Measurements from ENCODE around the gene CRELD2.
A peak's percentile ranks its signal among the peaks of the same experiment; 100 is the strongest.
"Not testable (repeated sequence)": the region's sequence is repeated elsewhere in the genome, so short reads cannot be mapped to it uniquely, and the experiment has no call there.

CRELD2 gene

DNA sequence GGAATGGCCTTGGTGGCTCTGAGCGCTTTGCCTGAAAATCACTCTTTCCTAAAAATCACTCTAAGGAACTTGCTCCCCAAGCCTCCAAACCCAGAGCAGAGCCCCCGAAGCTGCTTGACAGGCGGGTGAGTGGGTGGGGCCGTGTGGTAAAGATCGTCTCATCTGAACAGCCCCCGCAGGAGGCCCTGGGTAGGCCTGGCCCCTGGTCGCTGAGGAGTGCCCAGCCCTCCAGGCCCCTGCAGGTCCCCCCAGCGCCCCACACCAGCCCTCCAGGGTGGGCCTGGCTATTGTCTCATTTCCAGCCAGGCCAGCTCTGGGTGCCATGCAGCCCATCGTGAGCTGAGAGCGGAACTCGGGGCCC lies 25.0 kb downstream of the CRELD2 start:
- Histone ChIP-seq H4K20me1 (ENCODE audit: low read depth, low read length) (no peaks in the 10 kb centered on the region), H3K79me2 (ENCODE audit: insufficient read depth, low read length) (no peaks in the 10 kb centered on the region), H3F3A (ENCODE audit: insufficient read depth) (no peaks in the 10 kb centered on the region), H3K4me3 (ENCODE audit: insufficient read depth, low read length, poor library complexity, severe bottlenecking) (no peak overlapping the region), H3K27ac (ENCODE audit: low read depth, low read length) (no peak overlapping the region), H3K4me2 (ENCODE audit: low read depth, low read length, poor library complexity, severe bottlenecking) (no peak overlapping the region), H3K27me3 (ENCODE audit: low read length) (no peaks in the 10 kb centered on the region), H3K9ac (ENCODE audit: low read length) (no peak overlapping the region), H2AFZ (ENCODE audit: low read depth, low read length, severe bottlenecking) (no peak overlapping the region), H3K36me3 (ENCODE audit: low read length) (no peaks in the 10 kb centered on the region), H3K9me2 (replicated peaks; ENCODE audit: insufficient read depth, low read length) (no peaks in the 10 kb centered on the region), H3K9me3 (ENCODE audit: insufficient read depth, low read length) (no peaks in the 10 kb centered on the region)
- TF ChIP-seq, protein P1, sequence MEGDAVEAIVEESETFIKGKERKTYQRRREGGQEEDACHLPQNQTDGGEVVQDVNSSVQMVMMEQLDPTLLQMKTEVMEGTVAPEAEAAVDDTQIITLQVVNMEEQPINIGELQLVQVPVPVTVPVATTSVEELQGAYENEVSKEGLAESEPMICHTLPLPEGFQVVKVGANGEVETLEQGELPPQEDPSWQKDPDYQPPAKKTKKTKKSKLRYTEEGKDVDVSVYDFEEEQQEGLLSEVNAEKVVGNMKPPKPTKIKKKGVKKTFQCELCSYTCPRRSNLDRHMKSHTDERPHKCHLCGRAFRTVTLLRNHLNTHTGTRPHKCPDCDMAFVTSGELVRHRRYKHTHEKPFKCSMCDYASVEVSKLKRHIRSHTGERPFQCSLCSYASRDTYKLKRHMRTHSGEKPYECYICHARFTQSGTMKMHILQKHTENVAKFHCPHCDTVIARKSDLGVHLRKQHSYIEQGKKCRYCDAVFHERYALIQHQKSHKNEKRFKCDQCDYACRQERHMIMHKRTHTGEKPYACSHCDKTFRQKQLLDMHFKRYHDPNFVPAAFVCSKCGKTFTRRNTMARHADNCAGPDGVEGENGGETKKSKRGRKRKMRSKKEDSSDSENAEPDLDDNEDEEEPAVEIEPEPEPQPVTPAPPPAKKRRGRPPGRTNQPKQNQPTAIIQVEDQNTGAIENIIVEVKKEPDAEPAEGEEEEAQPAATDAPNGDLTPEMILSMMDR (IDR thresholded peaks at IDR 0.05; ENCODE audit: insufficient read depth, low read length, poor library complexity, severe bottlenecking): no peak
- TF ChIP-seq EZH2phosphoT487 (conservative IDR thresholded peaks at IDR 0.05; ENCODE audit: low read length): no peak

DNA sequence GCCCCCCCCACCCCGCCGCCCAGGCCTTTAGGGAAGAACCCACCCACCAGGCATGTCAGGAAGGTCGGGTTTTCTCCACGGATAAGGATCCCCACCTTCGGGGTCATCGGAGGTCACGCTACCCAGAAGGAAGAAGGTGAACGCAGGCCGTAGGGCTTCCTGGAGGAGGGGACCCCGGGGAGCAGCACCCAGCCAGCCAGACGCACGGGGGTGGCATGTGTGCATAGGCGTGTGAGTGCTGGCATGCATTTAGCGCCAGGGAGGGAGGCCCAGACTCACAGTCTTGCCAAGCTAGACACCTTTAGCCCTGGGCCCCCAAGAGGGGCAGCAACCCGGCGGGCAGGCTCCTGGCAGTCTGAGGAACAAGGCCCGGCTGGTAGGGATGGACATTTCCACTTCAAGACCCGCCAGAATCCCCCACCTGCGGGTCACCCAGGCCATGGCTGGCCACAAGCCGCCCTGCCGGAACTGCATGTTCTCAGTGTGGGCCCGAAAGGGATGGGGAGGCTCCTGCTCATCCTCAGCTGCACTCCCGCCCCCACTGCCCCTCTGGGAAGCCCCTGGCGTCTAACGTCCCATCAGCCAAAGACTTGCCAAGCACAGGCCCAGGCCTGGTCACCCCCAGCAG lies 25.5 kb downstream of the CRELD2 start:
- H3K79me2 ChIP-seq (ENCODE audit: insufficient read depth, low read length): no peaks in the 10 kb centered on the region
- H3K4me3 ChIP-seq (ENCODE audit: insufficient read depth, low read length, poor library complexity, severe bottlenecking): no peak overlapping the region
- no peak overlapping the region for H3K9ac ChIP-seq (ENCODE audit: low read length)
- no peaks in the 10 kb centered on the region for H3F3A ChIP-seq (ENCODE audit: insufficient read depth)
- H3K27me3 ChIP-seq (ENCODE audit: low read length): no peaks in the 10 kb centered on the region
- no peaks in the 10 kb centered on the region for H3K9me3 ChIP-seq (ENCODE audit: insufficient read depth, low read length)
- H3K9me2 ChIP-seq (replicated peaks; ENCODE audit: insufficient read depth, low read length): no peaks in the 10 kb centered on the region
- H2AFZ ChIP-seq (ENCODE audit: low read depth, low read length, severe bottlenecking): no peak overlapping the region
- H4K20me1 ChIP-seq (ENCODE audit: low read depth, low read length): no peaks in the 10 kb centered on the region
- no peak overlapping the region for H3K27ac ChIP-seq (ENCODE audit: low read depth, low read length)
- no peaks in the 10 kb centered on the region for H3K36me3 ChIP-seq (ENCODE audit: low read length)
- TF ChIP-seq, protein P1 (IDR thresholded peaks at IDR 0.05; ENCODE audit: insufficient read depth, low read length, poor library complexity, severe bottlenecking): no peak
- TF ChIP-seq EZH2phosphoT487 (conservative IDR thresholded peaks at IDR 0.05; ENCODE audit: low read length): no peak
- H3K4me2 ChIP-seq (ENCODE audit: low read depth, low read length, poor library complexity, severe bottlenecking): no peak overlapping the region

DNA sequence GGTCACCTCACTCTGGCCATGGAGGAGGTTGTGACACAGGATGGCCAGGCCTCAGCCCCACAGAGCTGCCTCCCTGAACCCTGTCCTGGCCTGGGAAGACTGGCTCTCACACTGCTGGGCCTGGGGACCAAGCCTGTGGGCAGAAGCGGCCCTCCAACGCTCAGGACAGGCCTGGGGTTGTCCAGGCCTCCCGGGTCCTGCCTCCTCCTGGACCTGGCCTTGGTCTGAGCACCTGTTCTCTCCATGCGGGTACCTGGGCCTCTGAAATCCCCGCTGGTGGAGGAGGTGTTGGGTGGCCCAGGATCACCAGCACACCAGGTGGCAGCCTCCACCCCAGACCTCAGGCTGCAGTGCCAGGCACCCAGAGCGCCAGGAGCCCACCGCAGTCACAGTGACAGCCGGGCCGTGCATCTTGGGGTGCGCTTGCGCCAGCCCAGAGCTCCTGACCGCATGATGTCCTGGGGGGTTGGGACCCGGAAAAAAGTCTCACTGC lies 26.0 kb downstream of the CRELD2 start:
- Histone ChIP-seq H3K9me2 (replicated peaks; ENCODE audit: insufficient read depth, low read length) (no peaks in the 10 kb centered on the region), H3K27ac (ENCODE audit: low read depth, low read length) (no peak overlapping the region), H3K36me3 (ENCODE audit: low read length) (no peaks in the 10 kb centered on the region), H4K20me1 (ENCODE audit: low read depth, low read length) (no peaks in the 10 kb centered on the region), H3K9ac (ENCODE audit: low read length) (no peak overlapping the region), H3K79me2 (ENCODE audit: insufficient read depth, low read length) (no peaks in the 10 kb centered on the region), H3K27me3 (ENCODE audit: low read length) (no peaks in the 10 kb centered on the region), H3K4me2 (ENCODE audit: low read depth, low read length, poor library complexity, severe bottlenecking) (no peak overlapping the region), H3F3A (ENCODE audit: insufficient read depth) (no peaks in the 10 kb centered on the region), H3K9me3 (ENCODE audit: insufficient read depth, low read length) (no peaks in the 10 kb centered on the region), H3K4me3 (ENCODE audit: insufficient read depth, low read length, poor library complexity, severe bottlenecking) (no peak overlapping the region), H2AFZ (ENCODE audit: low read depth, low read length, severe bottlenecking) (no peak overlapping the region)
- TF ChIP-seq, protein P1 (IDR thresholded peaks at IDR 0.05; ENCODE audit: insufficient read depth, low read length, poor library complexity, severe bottlenecking): no peak
- no peak for TF ChIP-seq EZH2phosphoT487 (conservative IDR thresholded peaks at IDR 0.05; ENCODE audit: low read length)

DNA sequence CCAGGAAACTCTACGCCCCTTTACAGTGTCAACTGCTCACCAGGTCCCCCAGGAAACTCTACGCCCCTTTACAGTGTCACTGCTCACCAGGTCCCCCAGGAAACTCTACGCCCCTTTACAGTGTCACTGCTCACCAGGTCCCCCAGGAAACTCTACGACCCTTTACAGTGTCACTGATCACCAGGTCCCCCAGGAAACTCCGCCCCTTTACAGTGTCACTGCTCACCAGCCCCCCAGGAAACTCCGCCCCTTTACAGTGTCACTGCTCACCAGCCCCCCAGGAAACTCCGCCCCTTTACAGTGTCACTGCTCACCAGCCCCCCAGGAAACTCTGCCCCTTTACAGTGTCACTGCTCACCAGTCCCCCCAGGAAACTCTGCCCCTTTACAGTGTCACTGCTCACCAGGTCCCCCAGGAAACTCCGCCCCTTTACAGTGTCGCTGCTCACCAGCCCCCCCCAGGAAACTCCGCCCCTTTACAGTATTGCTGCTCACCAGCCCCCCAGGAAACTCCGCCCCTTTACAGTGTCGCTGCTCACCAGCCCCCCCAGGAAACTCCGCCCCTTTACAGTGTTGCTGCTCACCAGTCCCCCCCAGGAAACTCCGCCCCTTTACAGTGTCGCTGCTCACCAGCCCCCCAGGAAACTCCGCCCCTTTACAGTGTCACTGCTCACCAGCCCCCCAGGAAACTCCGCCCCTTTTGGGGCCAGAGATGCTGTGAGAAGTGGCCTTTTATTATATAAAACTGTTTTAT lies 26.8 kb downstream of the CRELD2 start:
- not testable (repeated sequence) for H3K79me2 ChIP-seq (ENCODE audit: insufficient read depth, low read length); H3K4me2 ChIP-seq (ENCODE audit: low read depth, low read length, poor library complexity, severe bottlenecking); H3K9ac ChIP-seq (ENCODE audit: low read length); H3K4me3 ChIP-seq (ENCODE audit: insufficient read depth, low read length, poor library complexity, severe bottlenecking); H3F3A ChIP-seq (ENCODE audit: insufficient read depth); H4K20me1 ChIP-seq (ENCODE audit: low read depth, low read length); H3K27ac ChIP-seq (ENCODE audit: low read depth, low read length); H3K27me3 ChIP-seq (ENCODE audit: low read length); H3K36me3 ChIP-seq (ENCODE audit: low read length); H3K9me2 ChIP-seq (replicated peaks; ENCODE audit: insufficient read depth, low read length); H3K9me3 ChIP-seq (ENCODE audit: insufficient read depth, low read length)
- peak overlapping the region; percentile 13 for H2AFZ ChIP-seq (ENCODE audit: low read depth, low read length, severe bottlenecking)

Measured in SU-DHL-6 (cell line).